Naive B cell (primary cell): ENCODE results near the gene WRAP73. TPM values are rescaled to one million over a fixed set of nuclear protein-coding genes. Genes with fewer than 3 reads are reported as not detected.
A peak's percentile ranks its signal among the peaks of the same experiment; 100 is the strongest.

Experiments
- ATAC-seq, 2 donors: fragments of 150-1000 bp; cut with Tn5 transposase; 2 replicates each; pipeline ENCODE4 v1.10.0; 2021; ENCODE audit warnings: low read depth in 2 of 2, mild to moderate bottlenecking in 2 of 2, moderate library complexity in 2 of 2
- DNase-seq: peaks from one replicate; pipeline ENCODE4 v3.0.0; 2022
- H3K27ac Mint-ChIP-seq, 6 donors: one replicate each; pipeline ENCODE4 v1.8.0; 2020 to 2022; ENCODE audit warnings: mild to moderate bottlenecking in 6 of 6, mixed read lengths in 6 of 6, moderate library complexity in 5 of 6, inconsistent platforms in 2 of 6
- H3K27me3 Mint-ChIP-seq, 3 donors: one replicate each; pipeline ENCODE4 v1.8.0; 2021 to 2022; ENCODE audit warnings: mixed read lengths in 3 of 3, mild to moderate bottlenecking in 1 of 3
- H3K36me3 Mint-ChIP-seq, 2 donors: one replicate each; pipeline ENCODE4 v1.8.0; 2020 to 2022; ENCODE audit warnings: mixed read lengths in 2 of 2, inconsistent platforms in 1 of 2, mild to moderate bottlenecking in 1 of 2
- H3K4me1 Mint-ChIP-seq, 3 donors: one replicate each; pipeline ENCODE4 v1.8.0; 2020 to 2022; ENCODE audit warnings: mixed read lengths in 3 of 3, inconsistent platforms in 1 of 3, mild to moderate bottlenecking in 1 of 3, moderate library complexity in 1 of 3
- H3K4me3 Mint-ChIP-seq, 8 donors: one replicate each; pipeline ENCODE4 v1.8.0; 2020 to 2022; ENCODE audit warnings: mild to moderate bottlenecking in 8 of 8, mixed read lengths in 8 of 8, moderate library complexity in 8 of 8, inconsistent platforms in 2 of 8
- H3K9me3 Mint-ChIP-seq, 7 donors: one replicate each; pipeline ENCODE4 v1.8.0; 2020 to 2022; ENCODE audit warnings: mixed read lengths in 7 of 7, mild to moderate bottlenecking in 5 of 7, inconsistent platforms in 2 of 7, moderate library complexity in 1 of 7
- polyA plus RNA-seq, 6 donors: library from polyadenylated mRNA; unstranded; fragments of 300-500 nt; fragmentation: Illumina TruSeq; gene quantifications; one replicate each; pipeline ENCODE4 v1.2.3, GENCODE V29; 2021; ENCODE audit warnings: low read depth in 6 of 6

The WRAP73 gene
- polyA plus RNA-seq, 6 donors from 2014 or later, result 23.4 to 58.3 (median 27.7) TPM

- Mint-ChIP-seq H3K27ac (peak overlapping the region in 1 of 6 donors; percentile 74), H3K4me3 (no peak overlapping the region), H3K4me1 (peaks cover 0 to 5% (median 0%) of the 10 kb centered on the region in 3 donors), H3K36me3 (peaks cover 4 to 21% of the 10 kb centered on the region in 2 donors), H3K9me3 (no peaks in the 10 kb centered on the region), H3K27me3 (no peaks in the 10 kb centered on the region)
- no peak for ATAC-seq
- DNase-seq, result no peak
Observed at GRCh38 chr1:3634059-3634800, 15.7 kb downstream of the WRAP73 start.

GRCh38 chr1:3633344-3634058, 16.4 kb downstream of the WRAP73 start:
- Mint-ChIP-seq H3K27me3 (no peaks in the 10 kb centered on the region), H3K9me3 (no peaks in the 10 kb centered on the region), H3K4me3 (no peak overlapping the region), H3K4me1 (peaks cover 0 to 5% (median 0%) of the 10 kb centered on the region in 3 donors), H3K27ac (no peak overlapping the region), H3K36me3 (peaks cover 4 to 21% of the 10 kb centered on the region in 2 donors)
- DNase-seq, result no peak
- ATAC-seq, result no peak

- no peaks in the 10 kb centered on the region for H3K9me3 Mint-ChIP-seq
- peak overlapping the region in 2 of 6 donors; percentile 36 to 62 for H3K27ac Mint-ChIP-seq
- no peaks in the 10 kb centered on the region for H3K27me3 Mint-ChIP-seq
- ATAC-seq, result no peak
- peaks cover 0 to 5% (median 0%) of the 10 kb centered on the region in 3 donors for H3K4me1 Mint-ChIP-seq
- H3K36me3 Mint-ChIP-seq, result peaks cover 4 to 21% of the 10 kb centered on the region in 2 donors
- no peak for DNase-seq
- no peak overlapping the region for H3K4me3 Mint-ChIP-seq
Observed at GRCh38 chr1:3632716-3633343, 17.1 kb downstream of the WRAP73 start.

- H3K36me3 Mint-ChIP-seq, result peaks cover 0 to 21% of the 10 kb centered on the region in 2 donors
- ATAC-seq (no peak), DNase-seq (no peak)
- no peaks in the 10 kb centered on the region for H3K9me3 Mint-ChIP-seq
- H3K27ac Mint-ChIP-seq, result peak overlapping the region in 1 of 6 donors; percentile 36
- H3K4me1 Mint-ChIP-seq, result peaks cover 0 to 5% (median 0%) of the 10 kb centered on the region in 3 donors
- no peak overlapping the region for H3K4me3 Mint-ChIP-seq
- no peaks in the 10 kb centered on the region for H3K27me3 Mint-ChIP-seq
Observed at GRCh38 chr1:3632298-3632697, 17.6 kb downstream of the WRAP73 start.

GRCh38 chr1:3631320-3632260, 18.3 kb downstream of the WRAP73 start:
- Mint-ChIP-seq H3K4me3 (no peak overlapping the region), H3K36me3 (peaks cover 0 to 14% of the 10 kb centered on the region in 2 donors), H3K4me1 (peaks cover 0 to 5% (median 0%) of the 10 kb centered on the region in 3 donors), H3K27me3 (no peaks in the 10 kb centered on the region), H3K9me3 (no peaks in the 10 kb centered on the region), H3K27ac (no peak overlapping the region)
- DNase-seq (no peak), ATAC-seq (no peak)

- H3K27ac Mint-ChIP-seq, result peak overlapping the region in 1 of 6 donors; percentile 9
- peaks cover 2 to 5% (median 4%) of the 10 kb centered on the region in 3 donors for H3K4me1 Mint-ChIP-seq
- ATAC-seq (no peak), DNase-seq (no peak)
- H3K9me3 Mint-ChIP-seq, result no peaks in the 10 kb centered on the region
- no peaks in the 10 kb centered on the region for H3K27me3 Mint-ChIP-seq
- H3K36me3 Mint-ChIP-seq, result peaks cover 0 to 8% of the 10 kb centered on the region in 2 donors
- H3K4me3 Mint-ChIP-seq, result no peak overlapping the region
Observed at GRCh38 chr1:3630914-3631313, 19.0 kb downstream of the WRAP73 start.

GRCh38 chr1:3630161-3630611, 19.7 kb downstream of the WRAP73 start:
- H3K27me3 Mint-ChIP-seq, result no peaks in the 10 kb centered on the region
- no peak for DNase-seq
- no peaks in the 10 kb centered on the region for H3K9me3 Mint-ChIP-seq
- no peak for ATAC-seq
- peak overlapping the region in 1 of 8 donors; percentile 44 for H3K4me3 Mint-ChIP-seq
- H3K4me1 Mint-ChIP-seq, result peaks cover 2 to 10% (median 7%) of the 10 kb centered on the region in 3 donors
- H3K27ac Mint-ChIP-seq, result peak overlapping the region in 2 of 6 donors; percentile 26 to 58
- peaks cover 0 to 7% of the 10 kb centered on the region in 2 donors for H3K36me3 Mint-ChIP-seq

- Mint-ChIP-seq H3K9me3 (no peaks in the 10 kb centered on the region), H3K4me1 (peaks cover 4 to 12% (median 8%) of the 10 kb centered on the region in 3 donors), H3K4me3 (peak overlapping the region in 1 of 8 donors; percentile 44), H3K27ac (peak overlapping the region in 2 of 6 donors; percentile 26 to 58), H3K36me3 (peaks cover 0 to 9% of the 10 kb centered on the region in 2 donors), H3K27me3 (no peaks in the 10 kb centered on the region)
- ATAC-seq (no peak), DNase-seq (no peak)
Observed at GRCh38 chr1:3629561-3630160, 20.2 kb downstream of the WRAP73 start.

GRCh38 chr1:3628445-3628844, 21.5 kb downstream of the WRAP73 start:
- ATAC-seq (no peak), DNase-seq (no peak)
- Mint-ChIP-seq H3K4me3 (peak overlapping the region in 2 of 8 donors; percentile 12 to 71), H3K27me3 (no peaks in the 10 kb centered on the region), H3K4me1 (peaks cover 16 to 24% (median 20%) of the 10 kb centered on the region in 3 donors), H3K9me3 (no peaks in the 10 kb centered on the region), H3K27ac (peak overlapping the region in 1 of 6 donors; percentile 39), H3K36me3 (peaks cover 0 to 7% of the 10 kb centered on the region in 2 donors)

GRCh38 chr1:3627515-3628253, 22.2 kb downstream of the WRAP73 start:
- Mint-ChIP-seq H3K4me1 (peaks cover 24 to 31% (median 26%) of the 10 kb centered on the region in 3 donors), H3K27ac (no peak overlapping the region), H3K27me3 (no peaks in the 10 kb centered on the region), H3K36me3 (peaks cover 0 to 7% of the 10 kb centered on the region in 2 donors), H3K4me3 (peak overlapping the region in 2 of 8 donors; percentile 25 to 47), H3K9me3 (no peaks in the 10 kb centered on the region)
- ATAC-seq (no peak), DNase-seq (no peak)

- Mint-ChIP-seq H3K4me3 (peak overlapping the region; percentile 80 to 100 (median 92)), H3K4me1 (peaks cover 24 to 40% (median 35%) of the 10 kb centered on the region in 3 donors), H3K36me3 (peaks cover 0 to 7% of the 10 kb centered on the region in 2 donors)
Observed at GRCh38 chr1:3626025-3626424, 23.9 kb downstream of the WRAP73 start.

More at GRCh38 chr1:3626025-3626424, 23.9 kb downstream of the WRAP73 start:
- DNase-seq, result no peak
- ATAC-seq, result no peak
- Mint-ChIP-seq H3K27ac (peak overlapping the region in 4 of 6 donors; percentile 8 to 95 (median 64)), H3K9me3 (no peaks in the 10 kb centered on the region), H3K27me3 (no peaks in the 10 kb centered on the region)
